ENCODE data around the gene GRB2.

DNA sequence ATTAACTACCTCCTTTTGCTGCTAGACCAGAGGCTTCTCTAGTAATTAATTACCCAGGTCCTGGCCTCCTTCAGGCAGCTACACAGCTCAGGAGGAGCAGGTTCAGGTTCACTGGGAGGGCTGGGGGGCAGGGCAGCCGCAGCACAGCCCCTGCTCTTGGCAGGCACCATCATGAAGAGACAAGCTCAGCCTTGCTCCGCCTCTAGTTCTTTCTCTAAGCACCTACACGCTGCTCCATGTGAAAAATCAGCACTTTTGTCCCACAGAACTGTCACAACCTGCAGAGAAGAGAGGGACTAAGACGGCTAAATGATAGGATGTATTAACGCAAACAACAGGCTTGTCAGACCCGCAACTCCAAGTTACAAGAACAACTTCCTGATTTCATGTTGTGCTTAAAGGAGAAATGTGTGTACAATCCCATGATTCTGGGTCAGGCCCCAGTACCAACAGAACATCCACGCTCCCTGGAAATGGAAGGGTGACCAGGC lies 53.4 kb downstream of the GRB2 start:
- TF ChIP-seq, protein P1, sequence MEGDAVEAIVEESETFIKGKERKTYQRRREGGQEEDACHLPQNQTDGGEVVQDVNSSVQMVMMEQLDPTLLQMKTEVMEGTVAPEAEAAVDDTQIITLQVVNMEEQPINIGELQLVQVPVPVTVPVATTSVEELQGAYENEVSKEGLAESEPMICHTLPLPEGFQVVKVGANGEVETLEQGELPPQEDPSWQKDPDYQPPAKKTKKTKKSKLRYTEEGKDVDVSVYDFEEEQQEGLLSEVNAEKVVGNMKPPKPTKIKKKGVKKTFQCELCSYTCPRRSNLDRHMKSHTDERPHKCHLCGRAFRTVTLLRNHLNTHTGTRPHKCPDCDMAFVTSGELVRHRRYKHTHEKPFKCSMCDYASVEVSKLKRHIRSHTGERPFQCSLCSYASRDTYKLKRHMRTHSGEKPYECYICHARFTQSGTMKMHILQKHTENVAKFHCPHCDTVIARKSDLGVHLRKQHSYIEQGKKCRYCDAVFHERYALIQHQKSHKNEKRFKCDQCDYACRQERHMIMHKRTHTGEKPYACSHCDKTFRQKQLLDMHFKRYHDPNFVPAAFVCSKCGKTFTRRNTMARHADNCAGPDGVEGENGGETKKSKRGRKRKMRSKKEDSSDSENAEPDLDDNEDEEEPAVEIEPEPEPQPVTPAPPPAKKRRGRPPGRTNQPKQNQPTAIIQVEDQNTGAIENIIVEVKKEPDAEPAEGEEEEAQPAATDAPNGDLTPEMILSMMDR (IDR thresholded peaks at IDR 0.05) = no peak
- TF ChIP-seq POLR2A (IDR thresholded peaks at IDR 0.05) = no peak
